ENCODE data around the gene NDUFAF8.

Gene NDUFAF8

DNA sequence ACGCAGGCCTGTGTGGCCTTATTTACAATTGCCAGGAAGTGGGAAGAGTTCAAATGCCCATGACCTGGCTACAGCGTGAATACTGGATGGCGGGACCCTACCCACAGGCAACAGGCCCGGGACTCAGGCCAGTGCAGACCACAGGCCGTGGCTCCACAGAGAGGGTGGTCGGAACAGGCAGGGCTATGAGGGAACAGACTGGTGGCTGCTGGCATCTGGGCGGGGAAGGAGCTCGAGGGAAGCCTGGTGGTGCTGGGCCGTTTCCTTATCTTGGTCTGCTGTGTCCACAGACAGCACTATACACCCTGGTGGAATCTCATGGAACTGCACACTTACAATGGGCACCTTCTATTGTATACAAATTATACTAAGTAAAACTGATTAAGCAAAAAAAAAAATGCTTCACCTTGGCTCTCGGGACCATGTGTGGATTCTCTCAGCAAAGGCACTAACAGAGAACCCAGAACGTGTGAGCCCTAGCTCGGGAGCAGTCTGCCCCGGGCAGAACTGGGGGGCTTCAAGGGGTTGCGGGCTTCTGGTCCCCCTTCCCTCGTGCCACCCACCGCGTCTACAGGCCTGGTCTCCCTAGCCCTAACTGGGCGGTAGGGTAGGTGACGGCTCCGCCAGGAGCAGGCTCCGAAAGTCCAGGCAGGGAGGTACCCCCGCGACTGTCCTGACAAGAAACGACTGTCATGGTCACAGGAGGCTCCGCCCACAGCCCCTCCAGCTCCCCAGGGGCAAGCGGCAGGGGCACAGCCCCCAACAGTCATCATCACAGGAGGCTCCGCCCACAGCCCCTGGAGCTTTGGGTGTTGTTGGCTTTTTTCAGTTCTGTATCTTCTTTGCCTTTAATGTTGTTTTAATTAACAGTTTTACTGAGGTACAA is 38.2 kb upstream of the NDUFAF8 start:
- no peak for DNase-seq

DNA sequence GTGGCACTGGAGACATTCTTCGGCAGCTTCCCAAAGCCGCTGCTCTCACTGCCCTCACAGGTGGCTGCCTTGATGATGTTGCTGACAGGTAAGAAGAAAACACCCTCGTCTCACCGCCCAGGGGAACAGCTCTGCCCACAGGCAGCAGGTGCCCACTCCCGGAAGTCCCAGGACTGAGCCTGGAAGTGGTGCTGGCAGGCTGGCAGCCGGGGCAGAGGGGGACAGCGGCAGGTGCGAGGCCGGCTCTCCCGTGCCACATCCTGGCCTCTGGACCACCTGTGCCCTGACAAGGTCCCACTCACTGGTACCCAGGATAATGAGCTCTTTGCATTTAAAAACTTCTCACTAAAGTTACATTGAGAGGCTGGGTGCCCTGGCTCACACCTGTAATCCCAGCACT is 36.8 kb upstream of the NDUFAF8 start:
- DNase-seq = no peak

DNA sequence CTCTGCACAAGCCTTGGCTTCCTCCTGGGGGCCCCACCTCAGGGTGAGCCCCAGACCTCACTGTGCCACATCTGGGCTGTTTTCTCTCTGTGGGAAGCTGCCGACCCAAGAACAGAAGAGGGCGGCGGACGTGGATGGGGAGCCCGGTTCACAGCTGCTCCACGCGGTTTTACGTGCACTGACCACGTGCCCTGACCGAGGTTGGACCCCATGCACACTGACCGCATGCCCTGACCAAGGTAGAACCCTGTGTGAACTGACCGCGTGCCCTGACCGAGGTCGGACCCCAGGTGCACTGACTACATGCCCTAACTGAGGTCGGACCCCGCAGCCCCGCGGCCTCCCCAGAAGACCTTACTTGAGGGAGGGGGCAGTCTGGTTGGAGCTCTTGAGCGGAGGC is 36.0 kb upstream of the NDUFAF8 start:
- no peak for DNase-seq

DNA sequence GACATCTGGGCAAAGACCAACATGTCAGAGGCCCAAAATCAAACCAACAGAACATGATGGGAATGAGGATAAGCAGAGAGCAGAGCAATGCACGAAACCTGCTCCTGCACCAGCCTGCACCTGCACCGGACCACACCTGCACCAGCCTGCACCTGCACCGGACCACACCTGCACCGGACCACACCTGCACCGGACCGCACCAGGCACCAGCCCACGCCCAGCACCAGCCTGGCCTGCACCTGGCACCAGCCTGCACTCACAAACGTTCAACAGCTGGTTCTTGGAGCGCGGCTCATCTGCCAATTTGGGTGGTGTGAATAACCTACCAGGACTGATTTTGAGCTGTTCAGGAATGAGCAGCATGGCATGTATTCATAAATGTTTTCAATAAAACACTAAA is 34.5 kb upstream of the NDUFAF8 start:
- no peak for DNase-seq

GRCh38 chr17:81206166-81206565 is 33.0 kb upstream of the NDUFAF8 start:
- DNase-seq = no peak

- DNase-seq = no peak
These were observed 32.5 kb upstream of the NDUFAF8 start for GRCh38 chr17:81206657-81207056.

- DNase-seq = peak; percentile 14
These were observed 31.2 kb upstream of the NDUFAF8 start for GRCh38 chr17:81207610-81208581.

- DNase-seq = no peak
These were observed 30.5 kb upstream of the NDUFAF8 start for GRCh38 chr17:81208651-81209050.

GRCh38 chr17:81209141-81209540 is 30.0 kb upstream of the NDUFAF8 start:
- DNase-seq = no peak

GRCh38 chr17:81210466-81210865 is 28.7 kb upstream of the NDUFAF8 start:
- DNase-seq = no peak

GRCh38 chr17:81210868-81211267 is 28.2 kb upstream of the NDUFAF8 start:
- no peak for DNase-seq

DNA sequence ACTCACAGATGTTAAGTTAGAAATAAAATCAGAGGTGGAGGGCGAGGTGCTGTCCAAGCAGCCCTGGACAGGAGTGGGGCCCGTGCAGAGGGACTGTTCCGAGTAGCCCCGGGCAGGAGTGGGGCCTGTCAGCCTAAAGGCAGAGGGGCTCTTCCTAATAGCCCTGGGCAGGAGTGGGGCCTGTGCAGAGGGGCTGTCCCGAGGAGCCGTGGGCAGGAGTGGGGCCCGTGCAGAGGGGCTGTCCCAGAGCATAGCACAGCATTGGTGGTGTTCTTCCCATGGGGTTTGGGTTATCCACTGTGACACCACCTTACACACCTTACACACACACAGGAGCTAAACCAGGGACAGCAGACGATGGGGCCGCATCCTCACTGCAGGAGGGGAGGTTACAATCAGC is 26.8 kb upstream of the NDUFAF8 start:
- DNase-seq = no peak

GRCh38 chr17:81213978-81214377 is 25.1 kb upstream of the NDUFAF8 start:
- no peak for DNase-seq

DNA sequence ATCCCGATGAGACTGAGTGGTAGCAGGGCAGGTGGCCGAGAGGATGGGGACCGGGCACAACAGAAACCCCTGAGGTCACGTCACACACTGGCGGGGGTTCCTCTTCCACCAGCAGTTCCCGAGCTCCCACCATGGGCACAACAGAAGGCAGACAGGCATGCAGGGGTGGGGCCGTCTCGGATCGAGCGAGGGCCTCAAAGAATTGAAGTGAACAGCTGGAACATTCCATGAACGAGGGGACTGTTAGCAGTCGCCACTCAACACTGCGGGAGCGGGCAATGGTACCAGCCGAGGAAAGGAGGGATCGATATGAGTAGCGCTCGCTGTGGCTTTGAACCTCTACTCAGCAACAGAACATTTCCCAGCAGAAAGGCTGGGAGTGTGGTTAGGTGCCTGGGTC is 21.6 kb upstream of the NDUFAF8 start:
- no peak for DNase-seq

DNA sequence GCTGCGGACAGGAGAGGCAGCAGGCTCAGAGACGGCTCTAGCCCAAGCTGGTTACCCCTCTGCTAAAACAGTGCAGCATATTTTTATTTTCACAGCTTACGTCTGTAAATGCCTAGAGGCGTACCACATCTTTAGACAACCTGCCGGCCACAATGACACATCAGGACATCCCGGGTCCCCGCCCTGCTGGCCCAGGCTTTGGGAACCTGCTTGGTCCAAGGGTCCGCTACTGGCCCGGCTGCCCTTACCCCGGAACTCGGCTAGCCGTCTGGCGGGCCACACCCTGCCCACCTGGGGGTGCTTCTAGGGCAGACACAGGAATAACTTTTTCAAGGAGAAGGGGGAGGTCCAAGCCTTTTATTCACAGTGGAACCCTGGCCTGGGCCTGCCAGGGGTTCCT is 20.7 kb upstream of the NDUFAF8 start:
- no peak for DNase-seq

DNA sequence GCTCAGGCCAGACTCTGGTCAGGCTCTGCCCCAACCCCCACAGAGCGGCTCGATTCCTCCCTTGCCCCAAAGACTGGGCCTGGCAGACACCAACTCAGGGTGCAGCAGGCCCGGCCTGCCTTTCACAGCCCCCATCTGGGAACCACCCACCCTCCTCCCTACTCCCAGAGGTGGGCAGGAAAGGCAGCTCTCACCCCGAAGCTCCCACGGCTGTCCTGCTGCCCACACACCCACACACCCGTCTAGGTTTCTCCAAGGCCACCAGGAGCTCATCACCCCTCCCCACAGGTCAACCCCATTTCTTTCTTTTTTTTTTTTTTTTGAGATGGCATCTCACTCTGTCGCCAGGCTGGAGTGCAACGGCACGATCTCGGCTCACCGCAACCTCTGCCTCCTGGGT is 20.1 kb upstream of the NDUFAF8 start:
- no peak for DNase-seq

DNA sequence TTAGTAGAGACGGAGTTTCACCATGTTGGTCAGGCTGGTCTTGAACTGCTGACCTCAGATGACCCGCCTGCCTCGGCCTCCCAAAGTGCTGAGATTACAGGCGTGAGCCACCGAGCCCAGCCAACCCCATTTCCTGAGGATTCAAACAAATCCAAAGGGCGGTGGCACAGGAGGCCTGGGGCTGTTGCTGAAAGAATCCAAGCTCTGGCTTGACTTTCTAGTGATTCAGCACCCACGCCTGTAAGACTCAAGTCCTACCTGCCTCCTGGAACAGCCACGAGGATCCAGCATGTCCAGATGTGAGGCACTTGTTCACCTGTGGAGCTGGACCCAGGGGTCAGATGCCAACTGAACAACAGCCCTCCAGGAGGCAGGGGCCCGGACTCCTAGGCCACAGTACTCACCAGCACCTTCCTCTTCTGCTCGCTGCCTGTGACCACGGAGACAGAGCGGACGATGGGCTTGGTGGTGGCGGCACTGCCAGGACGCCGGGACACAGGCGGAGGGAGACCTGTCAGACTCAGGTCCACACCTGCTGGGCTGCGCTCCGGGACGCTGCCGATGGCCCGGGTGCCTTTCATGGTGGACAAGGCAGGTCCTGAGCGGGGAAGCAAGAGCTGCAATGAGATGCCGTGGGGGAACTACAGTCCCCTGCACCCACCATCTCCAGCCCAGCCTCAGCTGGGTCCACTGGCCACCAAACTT is 19.5 kb upstream of the NDUFAF8 start:
- no peak for DNase-seq

- no peak for DNase-seq
These were observed 17.7 kb upstream of the NDUFAF8 start for GRCh38 chr17:81221371-81221841.

GRCh38 chr17:81221842-81222619 is 17.1 kb upstream of the NDUFAF8 start:
- DNase-seq = no peak

- DNase-seq = no peak
These were observed 16.6 kb upstream of the NDUFAF8 start for GRCh38 chr17:81222620-81222905.

DNA sequence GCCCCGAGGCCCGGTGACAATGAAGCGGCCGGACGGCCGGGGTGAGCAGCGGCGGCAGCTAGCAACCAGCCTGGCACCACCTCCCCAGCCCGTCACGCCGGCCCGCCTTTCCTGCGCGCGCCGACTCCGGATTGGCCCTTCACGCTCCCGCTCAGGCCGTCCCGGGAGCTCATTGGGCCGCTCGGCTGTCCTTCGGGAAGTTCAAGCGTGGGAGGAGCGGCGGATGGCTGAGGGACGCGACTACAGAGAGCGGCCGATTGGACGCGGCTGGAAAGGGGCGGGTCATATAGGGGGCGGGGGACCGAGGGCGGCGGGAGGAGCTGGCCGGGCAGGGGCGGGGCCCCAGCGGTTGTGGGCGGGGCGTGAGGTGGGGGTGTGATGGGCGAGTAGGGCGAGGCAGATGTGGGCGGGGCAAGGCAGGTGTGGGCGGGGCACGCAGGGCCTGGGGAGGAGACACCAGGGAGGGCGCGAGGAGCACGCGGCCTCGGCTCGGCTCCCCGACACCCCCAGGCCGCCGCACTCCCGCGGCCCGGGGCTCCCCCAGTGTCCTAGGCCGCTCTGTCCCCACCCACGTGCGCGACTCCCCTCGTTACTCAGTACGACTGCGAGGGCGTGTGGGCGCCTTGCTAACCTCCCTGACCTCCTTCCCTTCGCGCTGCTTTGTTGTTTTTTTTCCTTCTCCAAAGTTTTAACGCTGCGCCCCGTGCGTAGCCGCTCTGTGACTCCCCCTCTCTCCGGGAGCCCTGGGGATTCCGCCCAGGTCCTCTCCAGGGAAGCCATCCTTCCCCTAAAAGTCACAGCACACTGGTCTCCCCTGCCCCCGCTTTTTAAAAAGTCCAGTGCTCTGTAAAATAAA is 16.0 kb upstream of the NDUFAF8 start, which contains the start of gene CEP131:
TSS of gene CEP131 (minus strand) at position 60 of the 856 bp plus-strand sequence. CDS start 2,909 bp downstream, outside the sequence.
- DNase-seq = peak; percentile 93

All from NCI-H2081 treated with DMSO at 0.1 percent for 48 hours (cell line).